HepG2 (cell line): ENCODE results near the gene PPIA. TPM values are rescaled to one million over a fixed set of nuclear protein-coding genes. Genes with fewer than 3 reads are reported as not detected.

Experiments used
- ATAC-seq: fragments of 200-7000 bp; cut with Tn5 transposase; 3 replicates; pipeline ENCODE4 v1.9.1; 2020; ENCODE audit warnings: mild to moderate bottlenecking, moderate library complexity
- BruUV-seq: library from RNA; stranded (reverse); fragments of 400-500 nt; replicated peaks from 2 replicates; lab custom pipeline; 2021; lab: Mats Ljungman, UMichigan
- CTCF ChIA-PET: fragments of 300-600 bp; formaldehyde crosslinking; extraction: SDS; loops from one replicate; lab custom pipeline; 2021; ENCODE audit warnings: low total read pairs, inconsistent platforms, low intra/inter-chr PET ratio; lab: Yijun Ruan, JAX
- POLR2A ChIA-PET: fragments of 350-600 bp; sonication (Branson Sonifier 250); formaldehyde crosslinking; loops from one replicate; lab custom pipeline; 2020; ENCODE audit warnings: antibody characterized with exemption, inconsistent platforms; lab: Yijun Ruan, JAX
- DNase-seq: peaks from one replicate; pipeline ENCODE4 v3.0.0-alpha.2; 2015; ENCODE audit warnings: low spot score
- FAIRE-seq: peaks from 3 replicates; lab custom pipeline; 2011; peaks lifted over from hg19 to GRCh38; lab: Jason Lieb, UNC
- H2AFZ ChIP-seq: one replicate; pipeline ENCODE4 v1.6.1; 2011; ENCODE audit warnings: low read length, inconsistent platforms
- H3K27ac ChIP-seq: fragments of 300-600 bp; 3 replicates; pipeline ENCODE4 v1.8.0; 2011; ENCODE audit warnings: mixed run types, mild to moderate bottlenecking, mixed read lengths, low read length, inconsistent platforms; ENCODE audit not compliant: insufficient read depth; ENCODE audit errors: extremely low read length
- H3K27me3 ChIP-seq, 2 experiments: fragments of 200-600 bp in 1 of 2; 2 replicates in 1 of 2; 3 replicates in 1 of 2; pipeline versions ENCODE4 v1.6.0 to v1.8.0; 2011; ENCODE audit warnings: low read length in 2 of 2, mild to moderate bottlenecking in 2 of 2, moderate library complexity in 2 of 2, inconsistent platforms in 1 of 2; ENCODE audit not compliant: insufficient read depth in 2 of 2, control insufficient read depth in 1 of 2
- H3K36me3 ChIP-seq, 2 experiments: fragments of 200-600 bp in 1 of 2; replicated peaks in 1 of 2; 2 replicates in 1 of 2; 3 replicates in 1 of 2; pipeline versions ENCODE4 v1.5.1 to v1.8.0; 2011; ENCODE audit warnings: low read length in 2 of 2, inconsistent platforms in 1 of 2; ENCODE audit not compliant: insufficient read depth in 2 of 2, control insufficient read depth in 1 of 2
- H3K4me1 ChIP-seq: 2 replicates; pipeline ENCODE4 v1.5.1; 2012; ENCODE audit warnings: low read length, inconsistent platforms; ENCODE audit not compliant: insufficient read depth
- H3K4me2 ChIP-seq: 2 replicates; pipeline ENCODE4 v1.6.0; 2011; ENCODE audit warnings: low read depth, low read length, inconsistent platforms
- H3K4me3 ChIP-seq, 3 experiments: fragments of 200-600 bp in 1 of 3; sonication (generic), shearing (Covaris generic) in 1 of 3; replicated peaks in 1 of 3; 2 replicates each; pipeline ENCODE4 v1.5.1; 2011 to 2016; ENCODE audit warnings: low read length in 3 of 3, inconsistent platforms in 2 of 3, low read depth in 2 of 3, mild to moderate bottlenecking in 2 of 3, control low read depth in 1 of 3, mixed read lengths in 1 of 3; ENCODE audit not compliant: insufficient read depth in 1 of 3
- H3K79me2 ChIP-seq: one replicate; pipeline ENCODE4 v1.6.1; 2011; ENCODE audit warnings: low read length, inconsistent platforms; ENCODE audit not compliant: insufficient read depth
- H3K9ac ChIP-seq: 2 replicates; pipeline ENCODE4 v1.6.0; 2011; ENCODE audit warnings: mild to moderate bottlenecking, low read depth, low read length, inconsistent platforms; ENCODE audit not compliant: insufficient read depth
- H3K9me3 ChIP-seq: 2 replicates; pipeline ENCODE4 v1.5.1; 2012; ENCODE audit warnings: mild to moderate bottlenecking, low read length
- H4K20me1 ChIP-seq: 2 replicates; pipeline ENCODE4 v1.6.0; 2011; ENCODE audit warnings: inconsistent platforms, mild to moderate bottlenecking, low read length, moderate library complexity; ENCODE audit not compliant: insufficient read depth
- GATAD2A ChIP-seq: IDR thresholded peaks from 2 replicates; pipeline ENCODE4 v1.6.1; 2016
- MEIS2 ChIP-seq: sonication (generic); formaldehyde crosslinking; IDR thresholded peaks from 2 replicates; pipeline ENCODE4 v1.9.0; 2021; ENCODE audit warnings: mild to moderate bottlenecking, missing genetic modification reagents
- MTF1 ChIP-seq: sonication (generic); formaldehyde crosslinking; IDR thresholded peaks from 2 replicates; pipeline ENCODE4 v1.5.0; 2020; ENCODE audit warnings: missing genetic modification reagents
- POLR2A ChIP-seq, 2 experiments: IDR thresholded peaks; 2 replicates each; pipeline ENCODE4 v1.6.1; 2011; ENCODE audit warnings: low read depth in 2 of 2, low read length in 2 of 2, mild to moderate bottlenecking in 1 of 2, moderate library complexity in 1 of 2; ENCODE audit not compliant: insufficient read depth in 1 of 2
- SMARCE1 ChIP-seq: fragments of 450-650 bp; IDR thresholded peaks from 2 replicates; pipeline ENCODE4 v1.6.1; 2017; ENCODE audit warnings: borderline replicate concordance
- ZNF224 ChIP-seq: sonication (generic); formaldehyde crosslinking; IDR thresholded peaks from 2 replicates; pipeline ENCODE4 v1.5.0; 2020; ENCODE audit warnings: mild to moderate bottlenecking, missing genetic modification reagents
- ZNF552 ChIP-seq: sonication (generic); formaldehyde crosslinking; IDR thresholded peaks from 2 replicates; pipeline ENCODE4 v1.9.0; 2022; ENCODE audit warnings: missing genetic modification reagents, mild to moderate bottlenecking, borderline replicate concordance
- ZNF639 ChIP-seq: conservative IDR thresholded peaks from 2 replicates; pipeline ENCODE4 v1.6.1; 2018; ENCODE audit warnings: missing genetic modification reagents
- ZNF883 ChIP-seq: sonication (generic); formaldehyde crosslinking; IDR thresholded peaks from 2 replicates; pipeline ENCODE4 v1.5.1; 2020; ENCODE audit warnings: mild to moderate bottlenecking, missing genetic modification reagents; ENCODE audit errors: not compliant biosample characterization
- WGBS: methylation state at CpG from one replicate; pipeline ENCODE4 v1.1.6; 2017; ENCODE audit warnings: low lambda C conversion rate; 5-methylcytosine and 5-hydroxymethylcytosine counted together
- in situ Hi-C: cut with HindIII; loops from 2 replicates; pipeline ENCODE4 v1.10.0; 2017; ENCODE audit warnings: low pct_unique_long_range_greater_than_20kb; ENCODE audit not compliant: extremely low pct_ligation_motif_present
- intact Hi-C: fragments of 100-400 bp; cut with micrococcal nuclease; formaldehyde crosslinking; loops from one replicate; pipeline ENCODE4 v1.10.0; 2022; ENCODE audit not compliant: unreplicated experiment
- polyA plus RNA-seq, 8 experiments: library from polyadenylated mRNA; depleted of rRNA in 3 of 8; stranded (reverse) in 7 of 8; unstranded in 1 of 8; fragments of >200 nt; fragmentation: Illumina TruSeq in 4 of 8; extraction: Trizol in 4 of 8; gene quantifications; 2 replicates each; pipeline versions ENCODE4 v1.2.1 to v1.2.3, GENCODE V29; 2011 to 2016; ENCODE audit warnings: low read depth in 4 of 8, missing spikeins in 1 of 8, mixed read lengths in 1 of 8; ENCODE audit not compliant: insufficient read depth in 1 of 8
- total RNA-seq, 5 experiments: library from RNA; depleted of rRNA; stranded (reverse); fragments of >200 nt; fragmentation: Illumina TruSeq; extraction: Trizol; gene quantifications; 2 replicates each; pipeline ENCODE4 v1.2.3, GENCODE V29; 2016; ENCODE audit warnings: low read depth in 1 of 5

PPIA gene
- total and polyA plus RNA-seq, 2 of the 13 experiments (the other 11 are each of a cell fraction or from before 2014, with no cell fraction given), result 2,268 to 3,010 TPM

GRCh38 chr7:44824894-44825526 is 28.5 kb downstream of the PPIA start:
- no TSS peak for BruUV-seq
- no peak for FAIRE-seq
- in situ Hi-C loops (no loop called here), intact Hi-C loops (no loop called here)
- Histone ChIP-seq H3K9me3 (no peaks in the 10 kb centered on the region), H3K36me3 (peaks cover 6 to 26% of the 10 kb centered on the region in 2 experiments), H2AFZ (no peak overlapping the region), H3K4me1 (no peaks in the 10 kb centered on the region), H3K79me2 (no peaks in the 10 kb centered on the region), H3K4me2 (no peak overlapping the region), H4K20me1 (no peaks in the 10 kb centered on the region), H3K27me3 (no peaks in the 10 kb centered on the region), H3K27ac (no peak overlapping the region), H3K4me3 (no peak overlapping the region), H3K9ac (no peak overlapping the region)
- no peak for DNase-seq
- 99% methylated on average over 2 of the region's 2 CpGs for WGBS
- POLR2A ChIA-PET, result interaction anchor here (0.9 kb wide), 1 partner anchor 14 kb away, joined by 3 read pairs; no protein-coding TSS in a partner anchor
- peak; percentile 14 for ATAC-seq
- CTCF ChIA-PET, result no interaction called here
- no peak for TF ChIP-seq GATAD2A (CRISPR knock-in tag)
- no peak for TF ChIP-seq ZNF883 (CRISPR knock-in tag)
- no peak for TF ChIP-seq SMARCE1
- no peak for TF ChIP-seq ZNF224 (CRISPR knock-in tag)
- TF ChIP-seq MEIS2 (CRISPR knock-in tag), result no peak
- TF ChIP-seq ZNF552, result no peak
- no peak for TF ChIP-seq MTF1 (CRISPR knock-in tag)
- TF ChIP-seq ZNF639 (CRISPR knock-in tag), result no peak
- 0 out of 4 replicates have a peak, but pooled peaks of 1 of the 2 experiments have one; percentile 34 for TF ChIP-seq POLR2A (IDR thresholded peaks at IDR 0.05; ENCODE audit: insufficient read depth in 1 of 2, low read depth in 2 of 2, low read length in 2 of 2)
